Transverse colon (tissue), 4 donors: ENCODE data around the gene GLCE. TPM values are rescaled to one million over a fixed set of nuclear protein-coding genes. Genes with fewer than 3 reads are reported as not detected.

Source experiments
- DNase-seq: peaks from one replicate; pipeline ENCODE4 v3.0.0-alpha.2; 2019
- H3K27ac ChIP-seq, 4 donors: fragments of 200-600 bp; sonication (generic); 2 replicates each; pipeline ENCODE4 v1.5.1; 2016 to 2018; ENCODE audit warnings: inconsistent platforms in 4 of 4
- H3K27me3 ChIP-seq: fragments of 200-600 bp; sonication (generic); 2 replicates; pipeline ENCODE4 v1.5.1; 2017; ENCODE audit warnings: inconsistent platforms
- H3K36me3 ChIP-seq, 4 donors: fragments of 200-600 bp; sonication (generic); 2 replicates each; pipeline ENCODE4 v1.5.1; 2017 to 2019; ENCODE audit warnings: inconsistent platforms in 4 of 4
- H3K4me1 ChIP-seq, 4 donors: fragments of 200-600 bp; sonication (generic); 2 replicates each; pipeline ENCODE4 v1.5.1; 2017 to 2020; ENCODE audit warnings: inconsistent platforms in 4 of 4
- H3K4me3 ChIP-seq, 4 donors: fragments of 200-600 bp; sonication (generic); 1 replicate in 1 of 4; 2 replicates in 3 of 4; pipeline versions ENCODE4 v1.5.1 to v1.6.1; 2017 to 2019; ENCODE audit warnings: inconsistent platforms in 4 of 4
- H3K9me3 ChIP-seq, 2 donors: fragments of 200-600 bp; sonication (generic); 2 replicates each; pipeline ENCODE4 v1.5.1; 2017 to 2019; ENCODE audit warnings: inconsistent platforms in 2 of 2
- CTCF ChIP-seq, 5 experiments: fragments of 200-600 bp in 3 of 5; fragments of 450-650 bp in 2 of 5; sonication (generic) in 3 of 5; IDR thresholded peaks; 1 replicate in 2 of 5; 2 replicates in 3 of 5; pipeline ENCODE4 v1.5.1; 2016 to 2017; ENCODE audit warnings: antibody characterized with exemption in 5 of 5, inconsistent platforms in 3 of 5, mild to moderate bottlenecking in 2 of 5, moderate library complexity in 1 of 5
- EP300 ChIP-seq: sonication (generic); formaldehyde crosslinking; IDR thresholded peaks from one replicate; pipeline ENCODE4 v1.6.1; 2017; ENCODE audit warnings: antibody characterized with exemption, low read depth
- POLR2A ChIP-seq: fragments of 450-650 bp; IDR thresholded peaks from one replicate; pipeline ENCODE4 v1.6.1; 2016; ENCODE audit warnings: antibody characterized with exemption, mild to moderate bottlenecking, moderate library complexity
- POLR2AphosphoS5 ChIP-seq, 3 donors: sonication (generic); formaldehyde crosslinking; IDR thresholded peaks; one replicate each; pipeline ENCODE4 v1.6.1; 2016; ENCODE audit warnings: antibody characterized with exemption in 3 of 3
- WGBS, 2 donors: methylation state at CpG; one replicate each; pipeline ENCODE4 v1.1.5; 2018; ENCODE audit warnings: low coverage in 1 of 2; 5-methylcytosine and 5-hydroxymethylcytosine counted together
- in situ Hi-C, 4 donors: fragments of 200-750 bp; cut with MboI; loops; one replicate each; pipeline versions ENCODE4 v1.15.0 to v1.15.1; 2017; ENCODE audit warnings: low sequenced_read_pairs in 3 of 4, low pct_ligation_motif_present in 1 of 4, low pct_unique_long_range_greater_than_20kb in 1 of 4
- intact Hi-C: fragments of 100-400 bp; cut with DNase I; formaldehyde crosslinking; loops from one replicate; pipeline ENCODE4 v1.15.1; 2023; ENCODE audit warnings: low total_unique reads
- total RNA-seq, 4 donors: library from RNA; depleted of rRNA; stranded (reverse); fragments of >200 nt; gene quantifications; one replicate each; pipeline ENCODE4 v1.1.0, GENCODE V29; 2016

GLCE gene
- total RNA-seq, 4 donors from 2014 or later, result 7.9 to 38.1 (median 25.4) TPM

GRCh38 chr15:69119683-69120395, 40.6 kb upstream of the GLCE start:
- H3K9me3 ChIP-seq, result no peaks in the 10 kb centered on the region
- no peaks in the 10 kb centered on the region for H3K4me1 ChIP-seq
- peaks cover 11% of the 10 kb centered on the region for H3K27me3 ChIP-seq
- DNase-seq, result no peak
- H3K4me3 ChIP-seq, result no peak overlapping the region
- TF ChIP-seq POLR2AphosphoS5 (IDR thresholded peaks at IDR 0.05), result no peak
- TF ChIP-seq EP300, result no peak
- TF ChIP-seq POLR2A, result no peak
- TF ChIP-seq CTCF (IDR thresholded peaks at IDR 0.05), result no peak
- intact Hi-C loops, result no loop called here
- in situ Hi-C loops, result no loop called here
- H3K27ac ChIP-seq, result no peak overlapping the region
- no peaks in the 10 kb centered on the region for H3K36me3 ChIP-seq
- WGBS, 2 donors, result 55 to 65% methylated on average over 2 to 5 of the region's 5 CpGs

- in situ Hi-C loops, result no loop called here
These were observed 39.7 kb upstream of the GLCE start for GRCh38 chr15:69120732-69121131.

GRCh38 chr15:69121198-69121828, 39.1 kb upstream of the GLCE start:
- no peak for TF ChIP-seq POLR2A
- no peak for TF ChIP-seq EP300
- TF ChIP-seq CTCF (IDR thresholded peaks at IDR 0.05), result no peak
- TF ChIP-seq POLR2AphosphoS5 (IDR thresholded peaks at IDR 0.05), result no peak
- no peaks in the 10 kb centered on the region for H3K36me3 ChIP-seq
- DNase-seq, result no peak
- H3K27ac ChIP-seq, result no peak overlapping the region
- no peak overlapping the region for H3K4me3 ChIP-seq
- 81 to 90% methylated on average over 5 of the region's 5 CpGs for WGBS, 2 donors
- intact Hi-C loops (no loop called here), in situ Hi-C loops (no loop called here)
- no peaks in the 10 kb centered on the region for H3K9me3 ChIP-seq
- peaks cover 0 to 3% (median 0%) of the 10 kb centered on the region in 4 donors for H3K4me1 ChIP-seq
- H3K27me3 ChIP-seq, result peaks cover 11% of the 10 kb centered on the region

More at GRCh38 chr15:69120732-69121131, 39.7 kb upstream of the GLCE start:
- Histone ChIP-seq H3K27me3 (peaks cover 11% of the 10 kb centered on the region), H3K36me3 (no peaks in the 10 kb centered on the region), H3K4me1 (peaks cover 0 to 3% (median 0%) of the 10 kb centered on the region in 4 donors), H3K27ac (no peak overlapping the region), H3K9me3 (no peaks in the 10 kb centered on the region), H3K4me3 (no peak overlapping the region)
- intact Hi-C loops, result no loop called here
- TF ChIP-seq EP300, result no peak
- TF ChIP-seq CTCF (IDR thresholded peaks at IDR 0.05), result no peak
- no peak for TF ChIP-seq POLR2A
- no peak for TF ChIP-seq POLR2AphosphoS5 (IDR thresholded peaks at IDR 0.05)
- no peak for DNase-seq
- WGBS, 2 donors, result 89 to 100% methylated on average over 1 to 3 of the region's 3 CpGs

GRCh38 chr15:69125236-69125635, 35.2 kb upstream of the GLCE start:
- no peaks in the 10 kb centered on the region for H3K9me3 ChIP-seq
- no peak for DNase-seq
- H3K4me3 ChIP-seq, result no peak overlapping the region
- WGBS, 2 donors, result 56 to 78% methylated on average over 8 of the region's 8 CpGs
- no peak for TF ChIP-seq POLR2AphosphoS5 (IDR thresholded peaks at IDR 0.05)
- TF ChIP-seq CTCF (IDR thresholded peaks at IDR 0.05), result no peak
- TF ChIP-seq POLR2A, result no peak
- TF ChIP-seq EP300, result no peak
- peaks cover 0 to 9% (median 5%) of the 10 kb centered on the region in 4 donors for H3K4me1 ChIP-seq
- in situ Hi-C loops (no loop called here), intact Hi-C loops (no loop called here)
- no peak overlapping the region for H3K27ac ChIP-seq
- H3K27me3 ChIP-seq, result no peaks in the 10 kb centered on the region
- no peaks in the 10 kb centered on the region for H3K36me3 ChIP-seq
